HCT116 (cell line): ENCODE data around the gene MLLT3. TPM values are rescaled to one million over a fixed set of nuclear protein-coding genes. Genes with fewer than 3 reads are reported as not detected.

ENCODE experiments used
- ATAC-seq: fragments of 200-7000 bp; cut with Tn5 transposase; 2 replicates; pipeline ENCODE4 v1.9.1; 2020; ENCODE audit warnings: mild to moderate bottlenecking, moderate library complexity
- BruUV-seq: library from RNA; stranded (reverse); fragments of 400-500 nt; replicated peaks from 2 replicates; lab custom pipeline; 2021; lab: Mats Ljungman, UMichigan
- CTCF ChIA-PET: fragments of 300-600 bp; sonication (Branson Sonifier 250); formaldehyde crosslinking; loops from one replicate; lab custom pipeline; 2021; ENCODE audit warnings: antibody characterized with exemption; lab: Charles Lee
- POLR2A ChIA-PET: fragments of 300-600, 350-600 bp; sonication (Branson Sonifier 250); formaldehyde crosslinking; loops from one replicate; lab custom pipeline; 2021; ENCODE audit warnings: antibody characterized with exemption; lab: Charles Lee
- RAD21 ChIA-PET, 2 experiments: fragments of 300-600 bp; sonication (Branson Sonifier 250); formaldehyde crosslinking; loops; one replicate each; lab custom pipeline; 2023; ENCODE audit warnings: low total read pairs in 2 of 2; ENCODE audit not compliant: uncharacterized antibody in 2 of 2, unreplicated experiment in 2 of 2, low non-redundant PET in 1 of 2; lab: Charles Lee
- DNase-seq: peaks from one replicate; pipeline ENCODE4 v3.0.0-alpha.2; 2010; ENCODE audit warnings: low read depth, low spot score
- H2AFZ ChIP-seq: fragments of 200-600 bp; shearing (Covaris generic), sonication (generic); 2 replicates; pipeline ENCODE4 v1.6.1; 2017; ENCODE audit warnings: low read depth, mixed run types, mixed read lengths, antibody characterized with exemption, low read length; ENCODE audit not compliant: poor library complexity, severe bottlenecking
- H3K27ac ChIP-seq: 2 replicates; pipeline ENCODE4 v1.5.1; 2012; ENCODE audit warnings: low read depth, low read length
- H3K27me3 ChIP-seq: fragments of 200-600 bp; sonication (generic); 2 replicates; pipeline ENCODE4 v1.6.1; 2016; ENCODE audit warnings: mixed run types, low read length, mixed read lengths; ENCODE audit not compliant: insufficient read depth
- H3K36me3 ChIP-seq, 2 experiments: fragments of 200-500 bp in 1 of 2; fragments of 200-600 bp in 1 of 2; sonication (Bioruptor generic) in 1 of 2; sonication (generic) in 1 of 2; 2 replicates each; pipeline versions ENCODE4 v1.5.1 to v1.6.1; 2014 to 2016; ENCODE audit warnings: low read length in 2 of 2, inconsistent platforms in 1 of 2, mixed read lengths in 1 of 2, mixed run types in 1 of 2; ENCODE audit not compliant: insufficient read depth in 2 of 2, control insufficient read depth in 1 of 2
- H3K4me1 ChIP-seq, 2 experiments: fragments of 200-600 bp in 1 of 2; sonication (generic) in 1 of 2; 2 replicates each; pipeline versions ENCODE4 v1.5.1 to v1.6.1; 2012 to 2017; ENCODE audit warnings: low read length in 2 of 2, inconsistent platforms in 1 of 2, mild to moderate bottlenecking in 1 of 2, mixed read lengths in 1 of 2, mixed run types in 1 of 2, moderate library complexity in 1 of 2; ENCODE audit not compliant: insufficient read depth in 2 of 2, control insufficient read depth in 1 of 2
- H3K4me2 ChIP-seq: fragments of 200-600 bp; sonication (generic); 2 replicates; pipeline ENCODE4 v1.6.1; 2017; ENCODE audit warnings: mixed run types, low read length, mixed read lengths
- H3K4me3 ChIP-seq, 2 experiments: fragments of 200-600 bp in 1 of 2; sonication (generic) in 1 of 2; replicated peaks in 1 of 2; 2 replicates each; pipeline ENCODE4 v1.5.1; 2011 to 2016; ENCODE audit warnings: low read length in 2 of 2, control low read depth in 1 of 2, low read depth in 1 of 2, mild to moderate bottlenecking in 1 of 2, mixed read lengths in 1 of 2, mixed run types in 1 of 2
- H3K79me2 ChIP-seq: fragments of 200-600 bp; sonication (generic); 2 replicates; pipeline ENCODE4 v1.6.1; 2017; ENCODE audit warnings: mild to moderate bottlenecking, mixed run types, low read length, moderate library complexity, mixed read lengths; ENCODE audit not compliant: insufficient read depth
- H3K9ac ChIP-seq: fragments of 200-600 bp; sonication (generic); 2 replicates; pipeline ENCODE4 v1.6.1; 2016; ENCODE audit warnings: low read length, mixed read lengths
- H3K9me2 ChIP-seq: fragments of 200-600 bp; sonication (generic), shearing (Covaris generic); 2 replicates; pipeline ENCODE4 v1.6.1; 2017; ENCODE audit warnings: mixed run types, mild to moderate bottlenecking, moderate library complexity; ENCODE audit not compliant: insufficient read depth
- H3K9me3 ChIP-seq, 2 experiments: fragments of 200-500 bp in 1 of 2; fragments of 200-600 bp in 1 of 2; sonication (Bioruptor generic) in 1 of 2; sonication (generic) in 1 of 2; 2 replicates each; pipeline ENCODE4 v1.6.1; 2014 to 2017; ENCODE audit warnings: low read length in 2 of 2, mixed read lengths in 2 of 2, inconsistent platforms in 1 of 2, low read depth in 1 of 2, mild to moderate bottlenecking in 1 of 2, mixed run types in 1 of 2, moderate library complexity in 1 of 2; ENCODE audit not compliant: control insufficient read depth in 1 of 2, insufficient read depth in 1 of 2
- H4K20me1 ChIP-seq: fragments of 200-600 bp; sonication (generic), shearing (Covaris generic); 2 replicates; pipeline ENCODE4 v1.6.1; 2017; ENCODE audit warnings: mixed run types, mild to moderate bottlenecking, moderate library complexity; ENCODE audit not compliant: insufficient read depth
- CBX3 ChIP-seq: IDR thresholded peaks from 2 replicates; pipeline ENCODE4 v1.6.1; 2012; ENCODE audit warnings: low read depth
- CEBPB ChIP-seq: IDR thresholded peaks from 2 replicates; pipeline ENCODE4 v1.6.1; 2012; ENCODE audit warnings: low read depth
- ELF1 ChIP-seq: IDR thresholded peaks from 2 replicates; pipeline ENCODE4 v1.6.1; 2012; ENCODE audit warnings: low read depth, borderline replicate concordance
- EZH2 ChIP-seq: fragments of 200-600 bp; sonication (generic); IDR thresholded peaks from 2 replicates; pipeline ENCODE4 v1.6.1; 2017; ENCODE audit warnings: antibody characterized with exemption, mixed run types
- POLR2A ChIP-seq: IDR thresholded peaks from 2 replicates; pipeline ENCODE4 v1.7.0; 2011; ENCODE audit warnings: borderline replicate concordance; ENCODE audit not compliant: insufficient read depth, insufficient read length; ENCODE audit errors: extremely low read depth
- SIN3A ChIP-seq: IDR thresholded peaks from 2 replicates; pipeline ENCODE4 v1.6.1; 2012; ENCODE audit warnings: low read depth
- SRF ChIP-seq: IDR thresholded peaks from 2 replicates; pipeline ENCODE4 v1.6.1; 2012; ENCODE audit warnings: low read depth
- YY1 ChIP-seq: IDR thresholded peaks from 2 replicates; pipeline ENCODE4 v1.6.1; 2011; ENCODE audit warnings: low read length, low read depth, moderate library complexity, mild to moderate bottlenecking; ENCODE audit not compliant: insufficient replicate concordance; ENCODE audit errors: extremely low read depth
- ZFX ChIP-seq: fragments of 450-650 bp; IDR thresholded peaks from 2 replicates; pipeline ENCODE4 v1.6.1; 2017
- ZNF274 ChIP-seq: fragments of 200-500 bp; sonication (Bioruptor generic); IDR thresholded peaks from 2 replicates; pipeline ENCODE4 v1.6.1; 2014; ENCODE audit warnings: mild to moderate bottlenecking, low read depth, low read length, inconsistent platforms
- intact Hi-C: fragments of 100-400 bp; cut with micrococcal nuclease; formaldehyde crosslinking; loops from 2 replicates; pipeline ENCODE4 v1.10.0; 2022
- total RNA-seq: library from RNA; stranded (reverse); gene quantifications from one replicate; pipeline ENCODE4 v1.2.1, GENCODE V29; 2021; ENCODE audit not compliant: unreplicated experiment
- TF ChIP-seq, protein P1 (sequence below): IDR thresholded peaks from 2 replicates; pipeline ENCODE4 v1.6.1; 2012
- TF ChIP-seq, protein P2 (sequence below): IDR thresholded peaks from 2 replicates; pipeline ENCODE4 v1.6.1; 2012; ENCODE audit warnings: low read depth
- TF ChIP-seq, protein P3 (sequence below), 3 experiments: fragments of 200-600 bp in 1 of 3; sonication (generic) in 1 of 3; IDR thresholded peaks in 2 of 3; conservative IDR thresholded peaks in 1 of 3; 2 replicates each; pipeline ENCODE4 v1.5.1; 2012 to 2017; ENCODE audit warnings: low read depth in 2 of 3, low read length in 2 of 3, antibody characterized with exemption in 1 of 3, borderline replicate concordance in 1 of 3, control low read depth in 1 of 3, mild to moderate bottlenecking in 1 of 3, mixed read lengths in 1 of 3, mixed run types in 1 of 3, moderate library complexity in 1 of 3; ENCODE audit not compliant: insufficient read depth in 1 of 3
- TF ChIP-seq, protein P4 (sequence below): IDR thresholded peaks from 2 replicates; pipeline ENCODE4 v1.6.1; 2011; ENCODE audit warnings: mild to moderate bottlenecking, low read length, moderate library complexity; ENCODE audit not compliant: insufficient replicate concordance; ENCODE audit errors: extremely low read depth

The MLLT3 gene
- total RNA-seq, 1 experiment from 2014 or later = 4.3 TPM

DNA sequence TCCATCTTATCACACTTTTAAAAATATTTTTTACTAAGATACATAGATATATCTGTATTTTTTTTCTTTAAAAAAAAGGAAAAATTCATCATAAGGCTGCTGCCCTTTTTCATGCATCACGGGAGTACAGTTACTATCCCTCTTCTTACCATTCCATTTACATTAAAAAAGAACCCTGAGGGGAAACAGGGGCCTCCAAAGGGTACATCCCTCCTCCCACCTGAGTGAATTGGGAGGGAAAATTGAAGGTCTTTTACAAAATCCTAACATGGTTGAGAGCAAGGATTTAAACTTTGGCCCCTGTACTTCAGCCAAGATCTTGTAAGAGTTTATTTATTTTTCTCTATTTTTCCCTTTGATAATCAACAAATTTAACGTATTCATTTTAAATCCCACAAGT lies 319.2 kb downstream of the MLLT3 start:
- ChIA-PET POLR2A (no interaction called here), RAD21 (no interaction called here), CTCF (no interaction called here)
- Histone ChIP-seq H3K4me2 (no peak overlapping the region), H3K4me3 (no peak overlapping the region), H3K27me3 (peaks cover 17% of the 10 kb centered on the region), H3K79me2 (no peaks in the 10 kb centered on the region), H3K9me3 (no peaks in the 10 kb centered on the region), H3K4me1 (no peaks in the 10 kb centered on the region), H2AFZ (no peak overlapping the region), H3K9me2 (no peaks in the 10 kb centered on the region), H3K9ac (no peak overlapping the region), H3K36me3 (no peaks in the 10 kb centered on the region), H4K20me1 (no peaks in the 10 kb centered on the region), H3K27ac (no peak overlapping the region)
- intact Hi-C loops = no loop called here
- TF ChIP-seq ELF1 (no peak), ZNF274 (no peak), ZFX (no peak), CBX3 (no peak)
- TF ChIP-seq, protein P1, sequence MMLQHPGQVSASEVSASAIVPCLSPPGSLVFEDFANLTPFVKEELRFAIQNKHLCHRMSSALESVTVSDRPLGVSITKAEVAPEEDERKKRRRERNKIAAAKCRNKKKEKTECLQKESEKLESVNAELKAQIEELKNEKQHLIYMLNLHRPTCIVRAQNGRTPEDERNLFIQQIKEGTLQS = no peak
- TF ChIP-seq, protein P2, sequence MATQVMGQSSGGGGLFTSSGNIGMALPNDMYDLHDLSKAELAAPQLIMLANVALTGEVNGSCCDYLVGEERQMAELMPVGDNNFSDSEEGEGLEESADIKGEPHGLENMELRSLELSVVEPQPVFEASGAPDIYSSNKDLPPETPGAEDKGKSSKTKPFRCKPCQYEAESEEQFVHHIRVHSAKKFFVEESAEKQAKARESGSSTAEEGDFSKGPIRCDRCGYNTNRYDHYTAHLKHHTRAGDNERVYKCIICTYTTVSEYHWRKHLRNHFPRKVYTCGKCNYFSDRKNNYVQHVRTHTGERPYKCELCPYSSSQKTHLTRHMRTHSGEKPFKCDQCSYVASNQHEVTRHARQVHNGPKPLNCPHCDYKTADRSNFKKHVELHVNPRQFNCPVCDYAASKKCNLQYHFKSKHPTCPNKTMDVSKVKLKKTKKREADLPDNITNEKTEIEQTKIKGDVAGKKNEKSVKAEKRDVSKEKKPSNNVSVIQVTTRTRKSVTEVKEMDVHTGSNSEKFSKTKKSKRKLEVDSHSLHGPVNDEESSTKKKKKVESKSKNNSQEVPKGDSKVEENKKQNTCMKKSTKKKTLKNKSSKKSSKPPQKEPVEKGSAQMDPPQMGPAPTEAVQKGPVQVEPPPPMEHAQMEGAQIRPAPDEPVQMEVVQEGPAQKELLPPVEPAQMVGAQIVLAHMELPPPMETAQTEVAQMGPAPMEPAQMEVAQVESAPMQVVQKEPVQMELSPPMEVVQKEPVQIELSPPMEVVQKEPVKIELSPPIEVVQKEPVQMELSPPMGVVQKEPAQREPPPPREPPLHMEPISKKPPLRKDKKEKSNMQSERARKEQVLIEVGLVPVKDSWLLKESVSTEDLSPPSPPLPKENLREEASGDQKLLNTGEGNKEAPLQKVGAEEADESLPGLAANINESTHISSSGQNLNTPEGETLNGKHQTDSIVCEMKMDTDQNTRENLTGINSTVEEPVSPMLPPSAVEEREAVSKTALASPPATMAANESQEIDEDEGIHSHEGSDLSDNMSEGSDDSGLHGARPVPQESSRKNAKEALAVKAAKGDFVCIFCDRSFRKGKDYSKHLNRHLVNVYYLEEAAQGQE = no peak
- no TSS peak for BruUV-seq
- ATAC-seq (no peak), DNase-seq (no peak)

DNA sequence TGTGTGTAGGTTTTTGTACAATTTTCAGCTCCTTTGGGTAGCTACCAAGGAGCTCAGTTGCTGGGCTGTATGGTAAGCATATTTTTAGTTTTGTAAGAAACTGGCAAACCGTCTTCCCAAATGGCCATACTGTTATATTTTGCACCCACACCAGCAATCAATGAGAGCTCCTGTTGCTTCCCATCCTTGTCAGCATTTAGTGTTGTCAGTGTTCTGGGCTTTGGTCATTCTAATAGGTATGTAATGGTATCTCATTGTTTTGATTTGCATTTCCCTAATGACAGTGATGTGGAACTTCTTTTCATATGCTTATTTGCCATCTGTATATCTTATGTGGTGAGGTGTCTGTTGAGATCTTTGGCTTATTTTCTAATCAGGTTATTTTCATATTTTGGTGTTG lies 320.1 kb downstream of the MLLT3 start:
- no peaks in the 10 kb centered on the region for H3K36me3 ChIP-seq
- intact Hi-C loops = no loop called here
- ChIA-PET POLR2A (no interaction called here), RAD21 (no interaction called here), CTCF (no interaction called here)
- H3K4me1 ChIP-seq = no peaks in the 10 kb centered on the region
- peaks cover 16% of the 10 kb centered on the region for H3K27me3 ChIP-seq
- no TSS peak for BruUV-seq
- no peaks in the 10 kb centered on the region for H4K20me1 ChIP-seq
- H2AFZ ChIP-seq = no peak overlapping the region
- no peaks in the 10 kb centered on the region for H3K79me2 ChIP-seq
- H3K9me2 ChIP-seq = no peaks in the 10 kb centered on the region
- H3K4me2 ChIP-seq = no peak overlapping the region
- ATAC-seq = no peak
- no peak overlapping the region for H3K9ac ChIP-seq
- no peaks in the 10 kb centered on the region for H3K9me3 ChIP-seq
- no peak overlapping the region for H3K27ac ChIP-seq
- H3K4me3 ChIP-seq = no peak overlapping the region
- DNase-seq = no peak
- no peak for TF ChIP-seq ZFX
- no peak for TF ChIP-seq YY1
- no peak for TF ChIP-seq SRF
- TF ChIP-seq POLR2A = no peak
- TF ChIP-seq, protein P3, sequence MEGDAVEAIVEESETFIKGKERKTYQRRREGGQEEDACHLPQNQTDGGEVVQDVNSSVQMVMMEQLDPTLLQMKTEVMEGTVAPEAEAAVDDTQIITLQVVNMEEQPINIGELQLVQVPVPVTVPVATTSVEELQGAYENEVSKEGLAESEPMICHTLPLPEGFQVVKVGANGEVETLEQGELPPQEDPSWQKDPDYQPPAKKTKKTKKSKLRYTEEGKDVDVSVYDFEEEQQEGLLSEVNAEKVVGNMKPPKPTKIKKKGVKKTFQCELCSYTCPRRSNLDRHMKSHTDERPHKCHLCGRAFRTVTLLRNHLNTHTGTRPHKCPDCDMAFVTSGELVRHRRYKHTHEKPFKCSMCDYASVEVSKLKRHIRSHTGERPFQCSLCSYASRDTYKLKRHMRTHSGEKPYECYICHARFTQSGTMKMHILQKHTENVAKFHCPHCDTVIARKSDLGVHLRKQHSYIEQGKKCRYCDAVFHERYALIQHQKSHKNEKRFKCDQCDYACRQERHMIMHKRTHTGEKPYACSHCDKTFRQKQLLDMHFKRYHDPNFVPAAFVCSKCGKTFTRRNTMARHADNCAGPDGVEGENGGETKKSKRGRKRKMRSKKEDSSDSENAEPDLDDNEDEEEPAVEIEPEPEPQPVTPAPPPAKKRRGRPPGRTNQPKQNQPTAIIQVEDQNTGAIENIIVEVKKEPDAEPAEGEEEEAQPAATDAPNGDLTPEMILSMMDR (IDR thresholded peaks at IDR 0.05 in 2 of 3, conservative IDR thresholded peaks at IDR 0.05 in 1 of 3; ENCODE audit: borderline replicate concordance in 1 of 3, insufficient read depth in 1 of 3, low read depth in 2 of 3, low read length in 2 of 3) = no peak
- TF ChIP-seq CEBPB = no peak
- no peak for TF ChIP-seq EZH2
- TF ChIP-seq, protein P4, sequence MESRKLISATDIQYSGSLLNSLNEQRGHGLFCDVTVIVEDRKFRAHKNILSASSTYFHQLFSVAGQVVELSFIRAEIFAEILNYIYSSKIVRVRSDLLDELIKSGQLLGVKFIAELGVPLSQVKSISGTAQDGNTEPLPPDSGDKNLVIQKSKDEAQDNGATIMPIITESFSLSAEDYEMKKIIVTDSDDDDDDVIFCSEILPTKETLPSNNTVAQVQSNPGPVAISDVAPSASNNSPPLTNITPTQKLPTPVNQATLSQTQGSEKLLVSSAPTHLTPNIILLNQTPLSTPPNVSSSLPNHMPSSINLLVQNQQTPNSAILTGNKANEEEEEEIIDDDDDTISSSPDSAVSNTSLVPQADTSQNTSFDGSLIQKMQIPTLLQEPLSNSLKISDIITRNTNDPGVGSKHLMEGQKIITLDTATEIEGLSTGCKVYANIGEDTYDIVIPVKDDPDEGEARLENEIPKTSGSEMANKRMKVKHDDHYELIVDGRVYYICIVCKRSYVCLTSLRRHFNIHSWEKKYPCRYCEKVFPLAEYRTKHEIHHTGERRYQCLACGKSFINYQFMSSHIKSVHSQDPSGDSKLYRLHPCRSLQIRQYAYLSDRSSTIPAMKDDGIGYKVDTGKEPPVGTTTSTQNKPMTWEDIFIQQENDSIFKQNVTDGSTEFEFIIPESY = no peak
- no peak for TF ChIP-seq SIN3A
